Measurements from ENCODE around the gene INMT. TPM values are rescaled to one million over a fixed set of nuclear protein-coding genes. Genes with fewer than 3 reads are reported as not detected.

Gene INMT
- polyA plus RNA-seq, 1 donor (not counting 4 experiments of a cell fraction or from before 2014, with no cell fraction given): not detected

- no peaks in the 10 kb centered on the region for H3K27me3 ChIP-seq (ENCODE audit: control insufficient read depth, extremely low read depth, insufficient read depth, low read length)
- H3K4me1 ChIP-seq (ENCODE audit: control insufficient read depth, extremely low read depth, insufficient read depth, low read length): peaks cover 11% of the 10 kb centered on the region
- H3K79me2 ChIP-seq (ENCODE audit: control insufficient read depth, insufficient read depth, low read length): no peaks in the 10 kb centered on the region
- FAIRE-seq (no peak), DNase-seq (ENCODE audit: low read depth, low spot score) (no peak)
- no peak overlapping the region for H3K4me3 ChIP-seq (ENCODE audit: control insufficient read depth in 2 of 3, extremely low read depth in 1 of 3, insufficient read depth in 2 of 3, low read depth in 1 of 3, low read length in 3 of 3)
- dilution Hi-C loops (cut with MboI; ENCODE audit: extremely low pct_ligation_motif_present, low sequenced_read_pairs): no loop called here
- no peak overlapping the region for H2AFZ ChIP-seq (ENCODE audit: control insufficient read depth, low read length)
- no peaks in the 10 kb centered on the region for H3K36me3 ChIP-seq (ENCODE audit: control insufficient read depth in 2 of 2, extremely low read depth in 1 of 2, insufficient read depth in 2 of 2, low read length in 2 of 2)
- H3K9me1 ChIP-seq (ENCODE audit: control insufficient read depth, extremely low read depth, insufficient read depth, low read length): no peaks in the 10 kb centered on the region
- H3K4me2 ChIP-seq (ENCODE audit: control insufficient read depth, extremely low read depth, insufficient read depth, low read depth, low read length): no peak overlapping the region
- no peaks in the 10 kb centered on the region for H3K9me3 ChIP-seq (ENCODE audit: control insufficient read depth, low read depth, low read length)
- TF ChIP-seq CTCF (optimal IDR thresholded peaks at IDR 0.05 in 1 of 3, IDR thresholded peaks at IDR 0.05 in 1 of 3, conservative IDR thresholded peaks at IDR 0.05 in 1 of 3; ENCODE audit: extremely low read depth in 1 of 3, insufficient read depth in 2 of 3, low read length in 3 of 3) (no peak), EZH2 (IDR thresholded peaks at IDR 0.05; ENCODE audit: low read length) (no peak)
- no peaks in the 10 kb centered on the region for H4K20me1 ChIP-seq (ENCODE audit: control insufficient read depth, extremely low read depth, insufficient read depth, low read length)
- H3K9ac ChIP-seq (ENCODE audit: control insufficient read depth, extremely low read depth, insufficient read depth, low read length): no peak overlapping the region
- H3K27ac ChIP-seq (ENCODE audit: control insufficient read depth, insufficient read depth, low read length): peak overlapping the region; percentile 27
Measured at GRCh38 chr7:30788640-30789333, 36.9 kb downstream of the INMT start.

- Histone ChIP-seq H3K9me1 (ENCODE audit: control insufficient read depth, extremely low read depth, insufficient read depth, low read length) (no peaks in the 10 kb centered on the region), H3K4me3 (ENCODE audit: control insufficient read depth in 2 of 3, extremely low read depth in 1 of 3, insufficient read depth in 2 of 3, low read depth in 1 of 3, low read length in 3 of 3) (no peak overlapping the region), H3K27ac (ENCODE audit: control insufficient read depth, insufficient read depth, low read length) (peak overlapping the region; percentile 27), H3K4me1 (ENCODE audit: control insufficient read depth, extremely low read depth, insufficient read depth, low read length) (peaks cover 11% of the 10 kb centered on the region), H2AFZ (ENCODE audit: control insufficient read depth, low read length) (no peak overlapping the region), H3K36me3 (ENCODE audit: control insufficient read depth in 2 of 2, extremely low read depth in 1 of 2, insufficient read depth in 2 of 2, low read length in 2 of 2) (no peaks in the 10 kb centered on the region), H4K20me1 (ENCODE audit: control insufficient read depth, extremely low read depth, insufficient read depth, low read length) (no peaks in the 10 kb centered on the region), H3K9ac (ENCODE audit: control insufficient read depth, extremely low read depth, insufficient read depth, low read length) (no peak overlapping the region), H3K4me2 (ENCODE audit: control insufficient read depth, extremely low read depth, insufficient read depth, low read depth, low read length) (peak overlapping the region; percentile 38), H3K9me3 (ENCODE audit: control insufficient read depth, low read depth, low read length) (no peaks in the 10 kb centered on the region), H3K79me2 (ENCODE audit: control insufficient read depth, insufficient read depth, low read length) (no peaks in the 10 kb centered on the region), H3K27me3 (ENCODE audit: control insufficient read depth, extremely low read depth, insufficient read depth, low read length) (no peaks in the 10 kb centered on the region)
- dilution Hi-C loops (cut with MboI; ENCODE audit: extremely low pct_ligation_motif_present, low sequenced_read_pairs): no loop called here
- DNase-seq (ENCODE audit: low read depth, low spot score) (no peak), FAIRE-seq (peak; percentile 69)
- TF ChIP-seq EZH2 (IDR thresholded peaks at IDR 0.05; ENCODE audit: low read length) (no peak), CTCF (optimal IDR thresholded peaks at IDR 0.05 in 1 of 3, IDR thresholded peaks at IDR 0.05 in 1 of 3, conservative IDR thresholded peaks at IDR 0.05 in 1 of 3; ENCODE audit: extremely low read depth in 1 of 3, insufficient read depth in 2 of 3, low read length in 3 of 3) (no peak)
Measured at GRCh38 chr7:30789334-30789711, 37.4 kb downstream of the INMT start.

Data from keratinocyte (primary cell).